Stimulated activated CD4-positive, alpha-beta T cell treated with anti-CD3 and anti-CD28 coated beads, Interleukin-4, amount 100 ng/mL, for 48 hours (primary cell): Measurements from ENCODE around the gene ARHGAP26.

Experiments
- DNase-seq, 2 donors: peaks; one replicate each; pipeline ENCODE4 v3.0.0-alpha.2; 2020; ENCODE audit warnings: low read depth in 2 of 2

The ARHGAP26 gene

DNA sequence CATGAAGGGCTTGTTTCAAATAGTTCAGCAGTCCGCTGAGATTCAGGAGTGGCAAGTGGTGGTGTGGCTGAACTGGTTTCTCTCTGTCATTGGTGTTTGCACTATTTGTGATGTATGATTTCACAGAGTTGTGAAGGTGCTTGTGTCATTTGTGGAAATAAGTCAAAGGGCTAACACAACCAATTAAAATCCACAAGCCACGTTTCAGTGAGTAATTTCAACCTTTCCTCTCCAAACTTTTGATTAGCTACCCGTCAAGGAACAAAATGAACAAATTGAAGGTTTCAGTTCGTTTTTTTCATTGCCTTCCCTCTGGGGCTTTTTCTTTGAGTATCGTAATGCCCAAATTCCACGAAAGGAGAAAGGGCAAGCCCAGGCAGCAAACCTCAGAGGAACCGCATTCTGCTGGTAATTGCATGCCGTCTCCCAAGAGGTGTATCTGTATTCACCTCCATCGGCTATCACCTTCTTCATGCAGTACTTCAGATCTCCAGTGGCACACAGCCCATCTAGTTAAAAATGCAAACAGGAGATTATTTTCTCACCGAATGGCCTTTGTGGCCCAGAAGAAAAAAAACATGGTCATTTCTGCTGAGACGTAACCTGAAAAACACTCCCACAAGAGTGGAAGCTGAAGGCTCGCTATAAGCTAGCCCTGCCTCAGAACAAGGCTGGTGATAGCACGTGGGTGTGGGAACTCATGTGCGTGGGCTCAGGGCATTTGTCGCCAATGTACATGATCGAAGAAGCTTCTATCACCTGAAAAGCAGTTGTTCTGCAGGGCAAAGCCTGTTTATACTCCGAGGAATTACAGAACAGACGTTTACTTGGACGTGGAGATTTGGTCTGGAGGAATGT lies 436.2 kb downstream of the ARHGAP26 start:
- no peak for DNase-seq

GRCh38 chr5:143207058-143207457 lies 436.9 kb downstream of the ARHGAP26 start:
- DNase-seq, result no peak

DNA sequence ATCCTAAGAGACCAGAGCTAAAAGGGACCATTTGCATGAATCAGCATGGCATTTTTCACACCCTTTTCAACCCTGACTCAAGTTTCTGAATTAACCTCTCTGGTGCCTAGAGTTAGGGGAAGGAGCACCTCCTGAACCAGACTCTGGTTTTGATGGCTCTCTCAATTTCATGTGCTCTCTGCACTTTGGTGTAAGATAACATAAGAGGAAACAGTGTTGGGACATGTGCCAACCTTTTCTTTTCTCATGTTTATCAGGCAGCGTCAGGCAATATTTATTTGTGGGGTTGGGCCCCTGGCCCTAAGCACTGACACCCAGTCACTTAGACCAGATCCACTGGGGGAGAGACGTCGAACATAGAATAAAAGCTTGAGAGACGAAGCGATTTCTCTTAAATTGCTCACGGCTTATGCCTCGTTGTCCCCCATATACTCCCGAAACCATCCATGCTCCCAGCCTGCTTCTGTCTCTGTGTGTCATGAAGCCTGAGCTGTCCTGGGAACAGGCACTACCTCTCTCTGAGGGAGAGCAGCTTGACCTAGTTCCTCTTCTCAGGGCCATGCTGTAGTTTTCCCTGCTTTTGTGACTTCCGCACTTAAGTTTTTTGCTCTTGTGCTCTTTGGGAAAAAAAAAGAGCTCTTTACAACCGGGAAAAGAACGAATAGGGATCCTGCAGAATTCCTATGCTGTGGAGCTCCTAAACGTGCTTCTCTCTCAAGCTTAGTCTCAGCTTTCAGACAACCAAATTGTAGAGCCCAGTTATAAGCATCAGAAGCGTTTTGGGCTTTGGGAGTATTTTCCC lies 437.6 kb downstream of the ARHGAP26 start:
- DNase-seq, result no peak

- no peak for DNase-seq
Measured at GRCh38 chr5:143208365-143208641, 438.1 kb downstream of the ARHGAP26 start.

DNA sequence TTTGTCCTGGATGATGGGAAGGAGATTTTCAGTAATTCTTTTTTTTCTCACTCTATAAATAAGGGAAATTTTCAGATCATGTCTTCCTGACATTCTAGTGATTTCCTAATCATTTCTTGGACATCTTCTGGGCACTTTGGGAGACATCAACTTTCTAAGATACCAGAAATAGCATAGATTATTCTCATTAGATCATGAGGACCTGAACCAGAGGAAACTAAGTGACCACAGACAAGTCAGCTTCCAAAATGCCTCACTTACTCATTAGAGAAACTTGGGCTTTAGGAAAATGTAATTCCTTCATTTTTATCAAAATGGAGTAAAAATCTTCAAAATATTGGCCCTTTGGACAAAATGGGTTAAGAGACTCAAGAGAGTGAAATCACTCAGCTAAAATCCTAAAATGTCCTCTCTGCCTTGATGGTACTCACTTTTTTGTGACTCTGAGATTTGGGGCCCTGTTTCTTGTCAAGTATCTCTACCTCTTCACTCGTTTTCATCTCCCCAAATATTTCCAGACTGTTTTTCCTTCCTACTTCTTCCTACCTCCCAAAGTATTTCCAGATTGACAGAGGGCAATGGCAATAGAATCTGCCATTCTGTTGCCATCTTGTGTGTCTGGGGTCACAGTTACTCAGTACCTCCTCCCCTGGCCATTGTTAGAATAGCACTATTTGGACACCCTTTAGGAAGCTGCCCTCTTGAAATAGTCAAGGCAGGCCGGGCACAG lies 438.8 kb downstream of the ARHGAP26 start:
- no peak for DNase-seq

DNA sequence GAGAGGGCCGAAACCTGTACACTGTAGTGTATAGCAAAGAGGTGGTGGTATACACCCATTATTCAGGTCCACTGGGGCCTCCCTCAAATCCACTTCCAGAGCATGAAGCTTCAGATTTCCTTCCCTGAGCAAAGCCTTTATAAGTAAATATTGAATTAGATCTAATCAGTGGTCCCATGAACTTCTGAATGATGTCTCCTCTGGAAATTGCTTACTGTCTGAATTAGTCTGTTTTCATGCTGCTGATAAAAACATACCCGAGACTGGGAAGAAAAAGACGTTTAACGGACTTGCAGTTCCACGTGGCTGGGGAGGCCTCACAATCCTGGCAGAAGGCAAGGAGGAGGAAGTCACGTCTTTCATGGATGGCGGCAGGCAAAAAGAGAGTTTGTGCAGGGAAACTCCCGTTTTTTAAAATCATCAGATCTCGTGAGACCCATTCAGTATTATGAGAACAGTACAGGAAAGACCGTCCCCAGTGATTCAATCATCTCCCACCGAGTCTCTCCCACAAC lies 439.8 kb downstream of the ARHGAP26 start:
- DNase-seq, result no peak

GRCh38 chr5:143210576-143210975 lies 440.4 kb downstream of the ARHGAP26 start:
- no peak for DNase-seq

DNA sequence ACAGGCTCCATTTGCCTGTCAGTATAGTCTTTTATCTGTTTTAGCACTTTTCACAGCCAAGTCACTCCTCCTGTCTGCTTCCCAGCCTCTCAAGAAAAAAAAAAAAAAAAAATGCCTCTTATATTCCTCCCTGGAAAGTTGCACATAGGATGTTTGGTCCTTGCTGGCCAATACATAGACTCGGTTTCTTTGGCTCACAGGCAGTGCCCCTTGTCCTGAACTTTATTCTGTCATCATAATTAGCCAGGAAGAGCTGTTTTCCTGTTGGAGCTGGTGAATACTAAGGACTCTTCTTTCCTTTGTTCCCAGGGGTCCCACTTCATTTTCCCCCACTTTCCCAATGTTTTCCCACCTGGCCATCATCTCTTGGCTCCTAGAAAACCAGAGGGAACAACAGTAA lies 442.1 kb downstream of the ARHGAP26 start:
- no peak for DNase-seq

DNA sequence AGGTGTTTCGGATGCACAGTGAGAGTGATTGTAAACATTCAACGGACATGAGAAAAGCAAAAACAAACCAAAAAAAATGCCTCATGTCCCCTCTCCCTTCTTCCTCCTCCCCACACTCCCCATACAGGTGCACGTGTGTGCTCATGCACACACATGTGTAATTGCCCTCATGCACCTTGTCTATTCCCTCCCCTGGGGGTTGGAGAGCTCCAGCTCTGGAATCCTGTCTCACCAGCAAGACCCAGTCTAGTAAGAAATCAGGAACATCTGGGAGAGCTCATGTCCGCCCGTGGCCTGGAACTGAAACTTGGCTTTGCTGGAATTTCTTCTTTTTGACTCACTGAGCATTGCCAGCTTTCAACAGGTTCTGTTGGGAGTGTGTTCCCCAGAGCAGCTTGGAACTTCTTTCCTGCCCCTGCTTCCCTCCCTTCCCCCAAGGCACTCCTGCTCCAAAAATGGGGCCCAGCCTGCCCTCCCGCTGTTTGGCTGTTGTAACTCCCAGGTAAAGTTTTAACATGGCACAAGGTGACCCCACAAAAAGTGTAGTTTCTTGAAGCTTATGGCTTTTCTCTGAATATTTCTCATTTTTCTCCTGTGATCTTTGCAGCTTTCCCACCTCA lies 443.2 kb downstream of the ARHGAP26 start:
- no peak for DNase-seq

DNA sequence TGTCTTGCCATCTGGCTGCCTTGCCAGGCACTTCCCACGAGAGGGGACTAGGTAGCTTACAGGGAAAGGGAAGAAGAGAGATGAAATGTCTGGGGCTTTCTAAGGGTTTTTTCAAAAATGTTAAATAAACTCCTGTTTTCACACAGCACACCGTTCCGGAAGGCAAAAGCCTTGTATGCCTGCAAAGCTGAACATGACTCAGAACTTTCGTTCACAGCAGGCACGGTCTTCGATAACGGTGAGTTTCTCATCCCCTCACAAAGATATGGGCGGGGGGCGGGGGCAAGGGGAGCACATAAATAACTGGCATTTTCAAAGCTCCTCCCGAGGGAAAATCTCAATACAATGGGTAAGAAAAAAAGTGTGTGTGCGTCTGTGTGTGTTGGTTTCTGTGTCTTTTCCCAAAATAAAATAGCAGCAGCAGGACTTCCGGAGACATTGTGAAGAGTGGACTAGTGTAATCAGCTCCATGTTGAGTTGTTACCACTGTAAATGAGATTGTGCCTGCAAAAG lies 443.7 kb downstream of the ARHGAP26 start:
- DNase-seq, result no peak

GRCh38 chr5:143214458-143214857 lies 444.3 kb downstream of the ARHGAP26 start:
- DNase-seq, result no peak

- no peak for DNase-seq
Measured at GRCh38 chr5:143214890-143215289, 444.7 kb downstream of the ARHGAP26 start.

GRCh38 chr5:143215690-143216089 lies 445.5 kb downstream of the ARHGAP26 start:
- no peak for DNase-seq

- no peak for DNase-seq
Measured at GRCh38 chr5:143216211-143216610, 446.0 kb downstream of the ARHGAP26 start.

- no peak for DNase-seq
Measured at GRCh38 chr5:143217065-143217803, 447.1 kb downstream of the ARHGAP26 start.

DNA sequence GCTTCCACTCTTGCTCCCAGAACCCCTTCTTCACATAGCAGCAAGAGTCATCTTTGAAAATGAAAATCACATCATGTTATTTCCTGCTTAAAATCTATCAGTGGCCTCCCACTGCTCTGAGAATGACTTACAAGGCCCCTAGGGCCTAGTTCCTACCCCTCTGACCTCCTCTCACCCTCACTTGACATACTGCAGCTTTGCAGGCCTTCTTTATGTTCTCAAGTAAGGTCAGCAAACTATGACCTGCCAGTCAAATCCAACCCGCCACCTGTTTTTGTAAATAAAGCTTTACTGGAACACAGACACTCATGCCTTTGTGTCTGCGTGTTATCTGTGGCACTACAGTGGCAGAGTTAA lies 447.6 kb downstream of the ARHGAP26 start:
- DNase-seq, result no peak

- no peak for DNase-seq
Measured at GRCh38 chr5:143218517-143219170, 448.5 kb downstream of the ARHGAP26 start.

GRCh38 chr5:143219696-143220095 lies 449.5 kb downstream of the ARHGAP26 start:
- no peak for DNase-seq

GRCh38 chr5:143220748-143221251 lies 450.6 kb downstream of the ARHGAP26 start:
- DNase-seq, result no peak
